ENCODE results near the gene PIEZO1. TPM values are rescaled to one million over a fixed set of nuclear protein-coding genes. Genes with fewer than 3 reads are reported as not detected.

The PIEZO1 gene
- total and polyA plus RNA-seq, 2 donors (not counting 1 experiment from before 2014, with no cell fraction given): 94.5 to 313 TPM

- no peak for TF ChIP-seq EZH2 (IDR thresholded peaks at IDR 0.05; ENCODE audit: low read length, missing control alignments)
- no peak for TF ChIP-seq CTCF (conservative IDR thresholded peaks at IDR 0.05 in 1 of 2, IDR thresholded peaks at IDR 0.05 in 1 of 2; ENCODE audit: low read depth in 1 of 2, low read length in 2 of 2)
- no peaks in the 10 kb centered on the region for H3K9me3 ChIP-seq (ENCODE audit: control insufficient read depth, insufficient read depth, low read depth, low read length)
- no peaks in the 10 kb centered on the region for H4K20me1 ChIP-seq (ENCODE audit: control insufficient read depth, extremely low read depth, insufficient read depth, low read length)
- H3K4me2 ChIP-seq (ENCODE audit: extremely low read depth, insufficient read depth, low read length): no peak overlapping the region
- peak overlapping the region; percentile 69 for H3K27ac ChIP-seq (ENCODE audit: insufficient read depth, low read length)
- H3K4me1 ChIP-seq (ENCODE audit: control insufficient read depth, extremely low read depth, insufficient read depth, low read length): peaks cover 55% of the 10 kb centered on the region
- H3K9ac ChIP-seq (ENCODE audit: insufficient read depth, low read length): peak overlapping the region; percentile 52
- peaks cover 88% of the 10 kb centered on the region for H3K79me2 ChIP-seq (ENCODE audit: control insufficient read depth, insufficient read depth, low read length)
- peak; percentile 88 to 97 for DNase-seq (ENCODE audit: low read depth in 2 of 2)
- H3K36me3 ChIP-seq (ENCODE audit: control insufficient read depth, insufficient read depth, low read length): peaks cover 3% of the 10 kb centered on the region
- no peak overlapping the region for H3K4me3 ChIP-seq (replicated peaks in 1 of 4; ENCODE audit: control extremely low read depth in 1 of 4, insufficient read depth in 1 of 4, low read depth in 3 of 4, low read length in 4 of 4)
- H2AFZ ChIP-seq (ENCODE audit: low read length): no peak overlapping the region
- no peaks in the 10 kb centered on the region for H3K27me3 ChIP-seq (ENCODE audit: control insufficient read depth, insufficient read depth, low read length)
Measured at GRCh38 chr16:88770461-88771293, 14.3 kb downstream of the PIEZO1 start.

GRCh38 chr16:88769617-88770460 is 15.2 kb downstream of the PIEZO1 start:
- peaks cover 86% of the 10 kb centered on the region for H3K79me2 ChIP-seq (ENCODE audit: control insufficient read depth, insufficient read depth, low read length)
- no peaks in the 10 kb centered on the region for H3K9me3 ChIP-seq (ENCODE audit: control insufficient read depth, insufficient read depth, low read depth, low read length)
- H2AFZ ChIP-seq (ENCODE audit: low read length): no peak overlapping the region
- peaks cover 55% of the 10 kb centered on the region for H3K4me1 ChIP-seq (ENCODE audit: control insufficient read depth, extremely low read depth, insufficient read depth, low read length)
- H3K4me3 ChIP-seq (replicated peaks in 1 of 4; ENCODE audit: control extremely low read depth in 1 of 4, insufficient read depth in 1 of 4, low read depth in 3 of 4, low read length in 4 of 4): no peak overlapping the region
- TF ChIP-seq CTCF (conservative IDR thresholded peaks at IDR 0.05 in 1 of 2, IDR thresholded peaks at IDR 0.05 in 1 of 2; ENCODE audit: low read depth in 1 of 2, low read length in 2 of 2) (no peak), EZH2 (IDR thresholded peaks at IDR 0.05; ENCODE audit: low read length, missing control alignments) (no peak)
- peak overlapping the region; percentile 5 for H3K4me2 ChIP-seq (ENCODE audit: extremely low read depth, insufficient read depth, low read length)
- H3K36me3 ChIP-seq (ENCODE audit: control insufficient read depth, insufficient read depth, low read length): peaks cover 3% of the 10 kb centered on the region
- no peak for DNase-seq (ENCODE audit: low read depth in 2 of 2)
- peak overlapping the region; percentile 26 for H3K9ac ChIP-seq (ENCODE audit: insufficient read depth, low read length)
- H4K20me1 ChIP-seq (ENCODE audit: control insufficient read depth, extremely low read depth, insufficient read depth, low read length): no peaks in the 10 kb centered on the region
- H3K27me3 ChIP-seq (ENCODE audit: control insufficient read depth, insufficient read depth, low read length): no peaks in the 10 kb centered on the region
- peak overlapping the region; percentile 69 for H3K27ac ChIP-seq (ENCODE audit: insufficient read depth, low read length)

All from fibroblast of lung (primary cell).